Activated T-cell treated with anti-CD3 and anti-CD28 coated beads, Interleukin-2, amount 50 U/mL, for 4 hours (primary cell): ENCODE results near the gene GLDC. TPM values are rescaled to one million over a fixed set of nuclear protein-coding genes. Genes with fewer than 3 reads are reported as not detected.

Experiments
- ATAC-seq, 2 donors: fragments of 200-7000 bp; cut with Tn5 transposase; one replicate each; pipeline ENCODE4 v1.10.0; 2021
- DNase-seq: peaks from one replicate; pipeline ENCODE4 v3.0.0-alpha.2; 2020
- H3K27me3 Mint-ChIP-seq: one replicate; pipeline ENCODE4 v1.8.0; 2021; ENCODE audit warnings: low read depth, mixed read lengths
- H3K36me3 Mint-ChIP-seq: one replicate; pipeline ENCODE4 v1.8.0; 2022; ENCODE audit warnings: mixed read lengths; ENCODE audit not compliant: insufficient read depth
- H3K4me1 Mint-ChIP-seq: one replicate; pipeline ENCODE4 v1.8.0; 2021; ENCODE audit warnings: low read depth, mixed read lengths
- H3K4me3 Mint-ChIP-seq: one replicate; pipeline ENCODE4 v1.8.0; 2021; ENCODE audit warnings: mild to moderate bottlenecking, moderate library complexity, mixed read lengths
- H3K9me3 Mint-ChIP-seq: one replicate; pipeline ENCODE4 v1.8.0; 2021; ENCODE audit warnings: mixed read lengths
- total RNA-seq, 3 donors: library from RNA; stranded (reverse); gene quantifications; one replicate each; pipeline ENCODE4 v1.2.1, GENCODE V29; 2021

The GLDC gene
- total RNA-seq, 3 donors from 2014 or later, result 0.63 to 3.6 (median 3.5) TPM

DNA sequence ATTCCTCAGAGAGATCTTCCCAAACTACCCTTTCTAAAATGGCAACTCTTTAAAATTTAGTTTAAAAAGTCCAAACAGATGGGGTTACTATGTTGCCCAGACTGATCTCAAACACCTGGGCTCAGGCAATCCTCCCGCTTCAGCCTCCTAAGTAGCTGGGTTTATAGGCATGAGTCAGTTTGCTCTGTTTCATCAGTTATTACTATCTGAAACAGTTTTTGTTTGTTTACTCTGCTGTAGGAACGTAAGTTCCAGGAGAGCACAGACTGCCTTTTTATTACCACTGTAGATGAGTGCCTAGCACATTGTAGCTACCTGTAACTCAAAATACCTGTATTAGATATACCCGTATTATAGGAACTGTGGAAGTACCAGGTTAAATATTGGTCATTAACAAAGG, 143.1 kb downstream of the GLDC start:
- H3K4me3 Mint-ChIP-seq, result no peak overlapping the region
- no peaks in the 10 kb centered on the region for H3K9me3 Mint-ChIP-seq
- peaks cover 34% of the 10 kb centered on the region for H3K36me3 Mint-ChIP-seq
- DNase-seq (no peak), ATAC-seq (no peak)
- H3K27me3 Mint-ChIP-seq, result no peaks in the 10 kb centered on the region
- no peaks in the 10 kb centered on the region for H3K4me1 Mint-ChIP-seq

DNA sequence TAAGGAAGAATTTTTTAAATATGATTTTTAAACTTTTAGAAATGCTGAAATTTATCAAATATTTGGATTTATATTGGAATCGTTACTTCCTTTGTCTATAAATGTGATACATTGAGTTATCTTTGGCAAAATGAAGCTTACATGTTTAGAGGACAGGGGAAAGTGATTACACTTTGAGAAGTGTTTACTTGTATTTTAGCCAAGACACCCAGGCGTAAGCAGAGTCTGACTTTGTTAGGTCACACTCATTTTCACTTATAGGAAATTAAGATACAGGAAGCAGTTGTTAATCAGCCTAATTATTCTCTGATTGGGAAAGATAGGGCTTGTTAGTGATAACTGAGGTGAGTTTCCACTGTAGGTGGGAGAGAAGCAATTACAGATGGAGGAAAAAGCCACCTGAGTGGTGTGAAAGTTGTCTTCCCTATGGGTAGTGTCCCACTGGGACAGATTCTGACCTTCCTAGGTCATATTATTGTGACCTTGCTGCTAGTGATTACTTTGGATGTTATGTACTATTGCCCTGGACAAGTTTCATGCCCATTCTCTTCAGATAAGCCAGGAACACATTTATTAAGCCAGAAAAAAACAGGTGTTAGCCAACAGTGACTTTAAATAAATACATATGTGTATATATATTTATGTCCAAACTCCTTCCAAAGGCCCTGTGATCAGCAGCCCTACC, 143.9 kb downstream of the GLDC start:
- no peaks in the 10 kb centered on the region for H3K9me3 Mint-ChIP-seq
- no peak for ATAC-seq
- peaks cover 37% of the 10 kb centered on the region for H3K36me3 Mint-ChIP-seq
- no peak for DNase-seq
- H3K4me3 Mint-ChIP-seq, result no peak overlapping the region
- no peaks in the 10 kb centered on the region for H3K27me3 Mint-ChIP-seq
- H3K4me1 Mint-ChIP-seq, result no peaks in the 10 kb centered on the region

DNA sequence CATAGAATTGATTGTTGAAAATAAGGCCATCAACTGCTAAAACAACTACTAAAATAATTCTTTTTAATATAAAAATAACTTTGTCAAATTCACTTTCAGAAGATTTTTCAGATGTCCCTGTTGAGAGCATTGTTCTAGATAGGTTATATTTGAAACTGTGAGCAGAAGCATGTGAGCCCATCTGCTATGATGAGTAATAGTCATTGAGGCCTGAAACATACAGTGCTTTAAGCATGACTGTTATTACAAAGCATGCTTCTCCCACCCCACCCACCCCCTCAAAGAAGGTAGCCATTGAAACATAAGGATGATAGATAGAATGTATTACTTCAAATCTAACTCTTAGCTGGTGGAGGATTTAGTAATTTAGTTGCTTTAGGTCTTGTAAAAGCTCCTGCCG, 146.5 kb downstream of the GLDC start:
- Mint-ChIP-seq H3K4me1 (no peaks in the 10 kb centered on the region), H3K4me3 (no peak overlapping the region), H3K27me3 (no peaks in the 10 kb centered on the region), H3K9me3 (no peaks in the 10 kb centered on the region), H3K36me3 (peaks cover 22% of the 10 kb centered on the region)
- ATAC-seq (peak in 1 of 2 donors; percentile 48), DNase-seq (no peak)

DNA sequence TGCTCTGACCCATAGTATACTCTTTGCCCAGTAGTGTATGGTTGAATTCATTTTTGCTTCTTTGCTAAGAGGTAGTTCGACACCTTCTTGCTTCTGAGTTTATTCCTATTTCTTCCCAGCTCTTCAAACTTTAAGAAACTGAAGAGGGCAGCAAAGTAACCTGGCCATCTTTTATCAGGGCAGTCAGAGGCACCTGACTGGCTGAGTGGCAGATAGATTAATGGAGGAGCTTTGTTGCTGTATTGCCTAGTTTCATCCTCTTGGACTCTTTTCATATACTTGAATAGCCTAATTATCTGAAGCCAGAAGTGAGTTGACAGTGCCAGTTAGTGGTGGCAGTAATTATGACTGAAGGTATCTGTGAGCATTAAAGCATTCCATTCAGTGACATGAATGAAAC, 150.1 kb downstream of the GLDC start:
- no peaks in the 10 kb centered on the region for H3K9me3 Mint-ChIP-seq
- DNase-seq (no peak), ATAC-seq (no peak)
- H3K4me1 Mint-ChIP-seq, result peaks cover 6% of the 10 kb centered on the region
- peaks cover 28% of the 10 kb centered on the region for H3K36me3 Mint-ChIP-seq
- no peaks in the 10 kb centered on the region for H3K27me3 Mint-ChIP-seq
- no peak overlapping the region for H3K4me3 Mint-ChIP-seq

DNA sequence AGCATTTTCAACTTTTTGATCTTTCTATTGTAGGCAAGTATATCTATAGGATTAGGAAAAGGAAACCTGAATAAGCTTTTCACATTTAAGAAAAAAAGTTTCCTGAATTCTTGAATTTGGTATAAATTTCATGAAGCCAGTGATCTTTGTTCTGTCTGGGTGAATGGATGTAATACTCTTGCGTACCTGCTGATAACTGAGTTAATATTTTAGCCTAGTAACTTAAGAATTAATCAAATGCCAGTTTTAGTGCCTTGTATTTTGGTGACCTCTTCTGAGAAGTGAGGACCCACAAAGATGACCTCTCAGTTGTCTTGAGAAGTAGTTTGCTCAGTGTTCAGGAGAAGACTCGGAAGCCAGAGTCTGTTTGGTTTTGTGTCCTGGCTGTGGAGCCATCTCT, 154.7 kb downstream of the GLDC start:
- no peak for DNase-seq
- Mint-ChIP-seq H3K4me1 (peaks cover 6% of the 10 kb centered on the region), H3K9me3 (no peaks in the 10 kb centered on the region), H3K36me3 (peaks cover 28% of the 10 kb centered on the region), H3K27me3 (no peaks in the 10 kb centered on the region), H3K4me3 (no peak overlapping the region)
- ATAC-seq, result no peak

DNA sequence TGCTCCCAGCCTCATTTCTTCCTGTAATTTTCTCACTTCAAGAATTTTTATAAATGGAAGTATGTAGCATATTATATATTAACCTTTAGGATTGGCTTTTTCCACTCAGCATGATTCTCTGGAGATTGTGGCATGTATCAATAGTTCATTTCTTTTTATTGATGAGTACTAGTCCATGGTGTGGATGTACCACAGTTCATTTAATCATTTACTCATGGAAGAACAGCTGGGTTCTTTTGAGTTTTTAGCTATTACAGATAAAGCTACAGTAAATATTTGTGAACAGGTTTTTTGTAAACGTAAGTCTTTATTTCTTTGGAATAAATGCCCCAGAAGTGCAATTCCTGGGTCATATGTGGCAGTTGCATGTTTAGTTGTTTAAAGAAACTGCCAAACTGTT, 156.4 kb downstream of the GLDC start:
- Mint-ChIP-seq H3K36me3 (peaks cover 32% of the 10 kb centered on the region), H3K27me3 (no peaks in the 10 kb centered on the region), H3K4me1 (peaks cover 6% of the 10 kb centered on the region), H3K9me3 (no peaks in the 10 kb centered on the region), H3K4me3 (no peak overlapping the region)
- ATAC-seq (no peak), DNase-seq (no peak)

DNA sequence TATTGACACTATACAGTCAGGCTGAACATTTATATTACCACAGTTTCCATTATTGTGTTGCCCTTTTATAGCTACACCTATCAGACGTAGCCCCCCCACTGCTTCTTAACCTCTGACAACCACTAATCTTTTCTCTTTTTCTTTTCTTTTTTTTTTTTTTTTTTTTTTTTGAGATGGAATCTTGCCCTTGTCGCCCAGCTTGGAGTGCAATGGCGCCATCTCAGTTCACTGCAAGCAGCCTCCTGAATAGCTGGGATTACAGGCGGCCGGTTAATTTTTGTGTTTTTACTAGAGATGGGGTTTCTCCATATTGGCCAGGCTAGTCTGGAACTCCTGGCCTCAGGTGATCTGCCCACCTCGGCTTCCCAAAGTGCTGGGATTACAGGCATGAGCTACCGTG, 157.1 kb downstream of the GLDC start:
- Mint-ChIP-seq H3K9me3 (no peaks in the 10 kb centered on the region), H3K4me1 (peaks cover 6% of the 10 kb centered on the region), H3K27me3 (no peaks in the 10 kb centered on the region), H3K36me3 (peaks cover 29% of the 10 kb centered on the region), H3K4me3 (no peak overlapping the region)
- ATAC-seq (no peak), DNase-seq (no peak)

DNA sequence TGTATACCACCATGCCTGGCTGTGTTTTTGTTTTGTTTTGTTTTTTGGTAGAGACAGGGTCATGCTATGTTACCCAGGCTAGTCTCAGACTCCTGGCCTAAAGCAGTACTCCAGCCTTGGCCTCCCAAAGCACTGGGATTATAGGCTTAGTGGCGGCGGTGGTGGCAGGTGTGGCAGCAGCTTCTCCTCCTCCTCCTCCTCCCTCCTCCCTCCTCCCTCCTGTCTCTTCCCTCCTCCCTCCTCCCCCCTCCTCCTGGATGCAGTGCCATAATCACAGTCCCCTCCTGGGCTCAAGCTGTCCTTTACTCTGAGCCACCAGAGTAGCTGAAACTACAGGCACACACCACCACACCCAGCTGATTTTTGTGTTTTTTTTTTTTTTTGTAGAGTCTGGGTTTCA, 161.3 kb downstream of the GLDC start:
- no peak for ATAC-seq
- peaks cover 24% of the 10 kb centered on the region for H3K36me3 Mint-ChIP-seq
- H3K27me3 Mint-ChIP-seq, result no peaks in the 10 kb centered on the region

More for the DNA sequence above, 161.3 kb downstream of the GLDC start:
- no peaks in the 10 kb centered on the region for H3K9me3 Mint-ChIP-seq
- H3K4me1 Mint-ChIP-seq, result no peaks in the 10 kb centered on the region
- no peak for DNase-seq
- H3K4me3 Mint-ChIP-seq, result no peak overlapping the region

Other genes with a start within 250 kb of the GLDC start
- gene UHRF2, start 232.5 kb downstream of the GLDC start, total RNA-seq, result 10 to 100 TPM; 34.9 to 38.0 (median 35.6) TPM
- 10 to 100 TPM; 22.9 to 26.5 (median 25.6) TPM for gene KDM4C, start 112.2 kb upstream of the GLDC start, total RNA-seq